GM21360 (cell line): Measurements from ENCODE around the gene ZDHHC3.
"Not testable (repeated sequence)": the region's sequence is repeated elsewhere in the genome, so short reads cannot be mapped to it uniquely, and the experiment has no call there.

Experiments used
- ATAC-seq: cut with Tn5 transposase; IDR thresholded peaks from one replicate; pipeline ENCODE4 v1.9.1; 2021; ENCODE audit warnings: mild to moderate bottlenecking, moderate library complexity; ENCODE audit not compliant: unreplicated experiment

ZDHHC3 gene

GRCh38 chr3:44966795-44967278 lies 9.1 kb downstream of the ZDHHC3 start:
- ATAC-seq: no peak

GRCh38 chr3:44965165-44965564 lies 10.8 kb downstream of the ZDHHC3 start:
- no peak for ATAC-seq

GRCh38 chr3:44963571-44964325 lies 12.2 kb downstream of the ZDHHC3 start:
- ATAC-seq: no peak

GRCh38 chr3:44962621-44963393 lies 13.2 kb downstream of the ZDHHC3 start:
- no peak for ATAC-seq

- no peak for ATAC-seq
Observed at GRCh38 chr3:44961888-44962287, 14.1 kb downstream of the ZDHHC3 start.

GRCh38 chr3:44960387-44961026 lies 15.5 kb downstream of the ZDHHC3 start:
- no peak for ATAC-seq

GRCh38 chr3:44958386-44958785 lies 17.6 kb downstream of the ZDHHC3 start:
- no peak for ATAC-seq

GRCh38 chr3:44957986-44958385 lies 18.0 kb downstream of the ZDHHC3 start:
- no peak for ATAC-seq

- ATAC-seq: no peak
Observed at GRCh38 chr3:44955917-44956316, 20.1 kb downstream of the ZDHHC3 start.

- ATAC-seq: no peak
Observed at GRCh38 chr3:44954962-44955361, 21.0 kb downstream of the ZDHHC3 start.

GRCh38 chr3:44954304-44954703 lies 21.7 kb downstream of the ZDHHC3 start:
- ATAC-seq: no peak

- no peak for ATAC-seq
Observed at GRCh38 chr3:44952689-44953088, 23.3 kb downstream of the ZDHHC3 start.

- no peak for ATAC-seq
Observed at GRCh38 chr3:44950275-44950734, 25.7 kb downstream of the ZDHHC3 start.

GRCh38 chr3:44949770-44950169 lies 26.2 kb downstream of the ZDHHC3 start:
- ATAC-seq: not testable (repeated sequence)

GRCh38 chr3:44948239-44948638 lies 27.7 kb downstream of the ZDHHC3 start:
- ATAC-seq: no peak

GRCh38 chr3:44942202-44942921 lies 33.6 kb downstream of the ZDHHC3 start:
- ATAC-seq: no peak

GRCh38 chr3:44939581-44940036 lies 36.4 kb downstream of the ZDHHC3 start:
- no peak for ATAC-seq

- ATAC-seq: no peak
Observed at GRCh38 chr3:44932986-44933944, 42.7 kb downstream of the ZDHHC3 start.

GRCh38 chr3:44932271-44932670 lies 43.7 kb downstream of the ZDHHC3 start:
- no peak for ATAC-seq

GRCh38 chr3:44931791-44932190 lies 44.2 kb downstream of the ZDHHC3 start:
- ATAC-seq: no peak
